PC-9 (cell line): ENCODE measurements around the gene USP33. TPM values are rescaled to one million over a fixed set of nuclear protein-coding genes. Genes with fewer than 3 reads are reported as not detected.

Experiments
- BruUV-seq: library from RNA; stranded (reverse); fragments of 400-500 nt; replicated peaks from 2 replicates; lab custom pipeline; 2021; lab: Mats Ljungman, UMichigan
- CTCF ChIA-PET: fragments of 300-600 bp; sonication (Branson Sonifier 250); formaldehyde crosslinking; loops from one replicate; lab custom pipeline; 2022; ENCODE audit warnings: antibody characterized with exemption; lab: Charles Lee
- POLR2A ChIA-PET: fragments of 300-600 bp; sonication (Branson Sonifier 250); formaldehyde crosslinking; loops from one replicate; lab custom pipeline; 2022; ENCODE audit warnings: antibody characterized with exemption; ENCODE audit not compliant: unreplicated experiment; lab: Charles Lee
- DNase-seq, 2 experiments: peaks; one replicate each; pipeline versions ENCODE4 v3.0.0 to v3.0.0-alpha.2; 2015 to 2022; ENCODE audit warnings: mixed read lengths in 1 of 2
- H2AFZ ChIP-seq: fragments of 200-600 bp; sonication (generic); 2 replicates; pipeline ENCODE4 v1.8.1; 2017; ENCODE audit warnings: antibody characterized with exemption
- H3F3A ChIP-seq: fragments of 200-600 bp; sonication (generic); 2 replicates; pipeline ENCODE4 v1.8.1; 2017; ENCODE audit warnings: antibody characterized with exemption, mild to moderate bottlenecking, low read depth; ENCODE audit not compliant: insufficient read depth
- H3K27ac ChIP-seq: fragments of 200-600 bp; sonication (generic); 2 replicates; pipeline ENCODE4 v1.6.1; 2016; ENCODE audit warnings: mixed run types
- H3K27me3 ChIP-seq: fragments of 200-600 bp; sonication (generic); 2 replicates; pipeline ENCODE4 v1.6.1; 2016; ENCODE audit warnings: low read depth, mixed run types; ENCODE audit not compliant: insufficient read depth
- H3K36me3 ChIP-seq: fragments of 200-600 bp; sonication (generic); 2 replicates; pipeline ENCODE4 v1.6.1; 2016; ENCODE audit warnings: low read depth, mixed run types
- H3K4me1 ChIP-seq: fragments of 200-600 bp; sonication (generic); replicated peaks from 2 replicates; pipeline ENCODE4 v1.6.1; 2016; ENCODE audit warnings: mixed run types; ENCODE audit not compliant: insufficient read depth
- H3K4me2 ChIP-seq: fragments of 200-600 bp; sonication (generic); 2 replicates; pipeline ENCODE4 v1.6.1; 2017; ENCODE audit warnings: mixed run types
- H3K4me3 ChIP-seq: fragments of 200-600 bp; sonication (generic); 2 replicates; pipeline ENCODE4 v1.6.1; 2016; ENCODE audit warnings: mixed run types
- H3K79me2 ChIP-seq: fragments of 200-600 bp; sonication (generic); 2 replicates; pipeline ENCODE4 v1.6.1; 2017; ENCODE audit warnings: low read depth, mixed run types
- H3K9me2 ChIP-seq: fragments of 200-600 bp; sonication (generic); 2 replicates; pipeline ENCODE4 v1.8.1; 2017; ENCODE audit warnings: mild to moderate bottlenecking; ENCODE audit not compliant: insufficient read depth
- H3K9me3 ChIP-seq: fragments of 200-600 bp; sonication (generic); 2 replicates; pipeline ENCODE4 v1.8.1; 2016; ENCODE audit warnings: low read depth; ENCODE audit not compliant: insufficient read depth
- H4K20me1 ChIP-seq: fragments of 200-600 bp; sonication (generic); 2 replicates; pipeline ENCODE4 v1.8.1; 2017; ENCODE audit not compliant: insufficient read depth
- CTCF ChIP-seq: fragments of 200-600 bp; sonication (generic); conservative IDR thresholded peaks from 2 replicates; pipeline ENCODE4 v1.6.1; 2017; ENCODE audit warnings: mixed run types, antibody characterized with exemption, mild to moderate bottlenecking, moderate library complexity
- EZH2 ChIP-seq: fragments of 200-600 bp; sonication (generic); IDR thresholded peaks from 2 replicates; pipeline ENCODE4 v1.8.0; 2017; ENCODE audit warnings: antibody characterized with exemption, low read depth
- intact Hi-C: fragments of 100-400 bp; cut with micrococcal nuclease; formaldehyde crosslinking; loops from one replicate; pipeline ENCODE4 v1.10.0; 2022; ENCODE audit not compliant: unreplicated experiment
- total RNA-seq: library from RNA; stranded (reverse); gene quantifications from 2 replicates; pipeline ENCODE4 v1.2.3, GENCODE V29; 2021

Gene USP33
- total RNA-seq, 1 experiment from 2014 or later: 59.1 TPM

DNA sequence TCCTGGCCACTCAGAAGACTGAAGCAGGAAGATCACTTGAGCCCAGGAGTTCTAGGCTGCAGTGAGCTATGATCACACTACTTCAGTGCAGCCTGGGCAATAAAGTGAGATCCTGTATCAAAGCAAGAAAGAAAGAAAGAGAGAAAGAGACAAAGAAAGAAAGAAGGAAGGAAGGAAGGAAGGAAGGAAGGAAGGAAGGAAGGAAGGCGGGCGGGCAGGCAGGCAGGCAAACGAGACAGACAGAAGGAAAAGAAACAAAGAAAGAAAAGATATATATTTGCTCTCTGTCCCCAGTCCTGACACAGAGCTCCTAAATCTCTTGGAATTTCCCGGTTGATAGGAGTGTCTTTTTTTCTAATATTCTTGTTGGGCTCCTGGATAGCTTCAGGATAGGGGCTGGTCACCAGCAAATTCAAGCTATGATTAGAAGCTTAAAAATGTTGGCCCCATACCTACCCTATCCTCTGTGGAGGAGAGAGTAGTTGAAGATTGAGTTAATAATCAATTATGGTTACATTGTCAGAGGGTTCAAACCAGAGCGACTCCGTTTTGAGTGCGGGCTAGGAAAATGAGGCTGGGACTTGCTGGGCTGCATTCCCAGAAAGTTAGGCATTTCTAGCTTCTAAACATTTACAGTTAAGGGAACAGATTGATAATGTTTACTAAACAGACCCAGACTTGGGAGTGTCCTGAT is 16.5 kb upstream of the USP33 start:
- Histone ChIP-seq H3K36me3 (no peaks in the 10 kb centered on the region), H3K9me3 (no peaks in the 10 kb centered on the region), H3K79me2 (peaks cover 15% of the 10 kb centered on the region), H4K20me1 (no peaks in the 10 kb centered on the region), H3K4me2 (no peak overlapping the region), H3K27ac (no peak overlapping the region), H3K27me3 (no peaks in the 10 kb centered on the region), H3K9me2 (no peaks in the 10 kb centered on the region), H3K4me1 (peaks cover 18% of the 10 kb centered on the region), H2AFZ (no peak overlapping the region), H3F3A (peaks cover 9% of the 10 kb centered on the region), H3K4me3 (no peak overlapping the region)
- no peak for DNase-seq
- BruUV-seq: no TSS peak
- ChIA-PET CTCF (no interaction called here), POLR2A (no interaction called here)
- intact Hi-C loops: no loop called here
- no peak for TF ChIP-seq CTCF
- no peak for TF ChIP-seq EZH2

DNA sequence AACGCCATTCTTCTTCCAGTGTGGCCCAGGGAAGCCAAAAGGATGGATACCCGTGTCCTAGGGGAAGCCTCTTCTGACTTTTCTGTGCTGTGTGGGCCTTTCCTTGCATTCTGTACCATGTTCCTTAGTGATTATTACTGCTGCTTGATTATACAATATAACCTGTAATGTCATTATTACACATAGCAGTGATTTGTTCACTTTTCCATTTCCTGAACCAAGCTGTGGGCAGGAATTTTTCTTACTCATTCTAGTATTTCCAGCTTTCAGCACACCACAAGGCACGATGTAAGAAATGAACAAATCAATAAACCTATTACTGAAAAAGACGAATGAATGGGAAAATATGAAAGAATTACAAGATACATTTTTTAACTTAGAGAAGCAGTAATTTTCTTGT is 8.4 kb upstream of the USP33 start:
- Histone ChIP-seq H3K9me3 (no peaks in the 10 kb centered on the region), H2AFZ (no peak overlapping the region), H3K9me2 (no peaks in the 10 kb centered on the region), H3K4me2 (no peak overlapping the region), H3K4me1 (no peaks in the 10 kb centered on the region), H3K4me3 (no peak overlapping the region), H3F3A (no peaks in the 10 kb centered on the region), H3K27me3 (no peaks in the 10 kb centered on the region), H3K36me3 (no peaks in the 10 kb centered on the region), H3K27ac (no peak overlapping the region), H3K79me2 (no peaks in the 10 kb centered on the region), H4K20me1 (no peaks in the 10 kb centered on the region)
- TF ChIP-seq EZH2 (no peak), CTCF (no peak)
- ChIA-PET POLR2A (no interaction called here), CTCF (no interaction called here)
- intact Hi-C loops: no loop called here
- no TSS peak for BruUV-seq
- DNase-seq: no peak

DNA sequence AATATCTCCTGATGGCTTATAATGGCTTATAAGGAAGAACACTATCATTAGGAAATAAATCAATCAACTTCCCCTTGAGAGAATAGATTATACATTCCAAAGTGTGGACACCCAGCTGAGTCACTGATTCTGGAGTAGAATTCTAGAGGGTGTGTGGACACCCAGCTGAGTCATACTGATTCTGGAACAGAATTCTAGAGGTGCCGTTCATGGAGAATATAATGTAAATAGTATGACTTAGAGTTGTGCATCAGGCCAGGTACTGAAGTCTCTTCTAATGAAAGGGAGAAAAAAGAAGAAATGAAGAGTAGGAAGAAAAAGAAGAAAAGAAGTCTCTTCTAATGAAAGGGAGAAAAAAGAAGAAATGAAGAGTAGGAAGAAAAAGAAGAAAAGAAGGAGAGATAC is 2.4 kb upstream of the USP33 start:
- Histone ChIP-seq H3F3A (peaks cover 28% of the 10 kb centered on the region; the same call in 1 of the 2 replicates), H3K9me3 (no peaks in the 10 kb centered on the region), H3K4me3 (no peak overlapping the region), H3K36me3 (no peaks in the 10 kb centered on the region), H3K4me1 (peaks cover 20% of the 10 kb centered on the region), H3K27me3 (no peaks in the 10 kb centered on the region), H3K9me2 (no peaks in the 10 kb centered on the region), H3K79me2 (peaks cover 25% of the 10 kb centered on the region), H3K27ac (peak overlapping the region; percentile 42), H3K4me2 (0 out of 2 replicates have a peak overlapping the region, but pooled peaks have one; percentile 10), H4K20me1 (peaks cover 6% of the 10 kb centered on the region), H2AFZ (no peak overlapping the region)
- TF ChIP-seq EZH2 (no peak), CTCF (no peak)
- peak; percentile 15 to 88 for DNase-seq
- POLR2A ChIA-PET: no interaction called here
- BruUV-seq: no TSS peak
- CTCF ChIA-PET: no interaction called here
- intact Hi-C loops: no loop called here
